Keratinocyte (primary cell): Measurements from ENCODE around the gene FXYD1. TPM values are rescaled to one million over a fixed set of nuclear protein-coding genes. Genes with fewer than 3 reads are reported as not detected.

Source experiments
- DNase-seq: peaks from one replicate; pipeline ENCODE4 v3.0.0-alpha.2; 2011; ENCODE audit warnings: low read depth, missing footprints, low spot score
- FAIRE-seq: peaks from 2 replicates; lab custom pipeline; 2011; peaks lifted over from hg19 to GRCh38; lab: Jason Lieb, UNC
- H2AFZ ChIP-seq: 2 replicates; pipeline ENCODE4 v1.6.0; 2012; ENCODE audit warnings: low read length, control low read depth, inconsistent platforms; ENCODE audit not compliant: control insufficient read depth
- H3K27ac ChIP-seq: 2 replicates; pipeline ENCODE4 v1.5.1; 2011; ENCODE audit warnings: low read length; ENCODE audit not compliant: control insufficient read depth, insufficient read depth
- H3K27me3 ChIP-seq: 3 replicates; pipeline ENCODE4 v1.6.0; 2011; ENCODE audit warnings: low read length; ENCODE audit not compliant: control insufficient read depth, insufficient read depth; ENCODE audit errors: extremely low read depth
- H3K36me3 ChIP-seq, 2 experiments: 2 replicates in 1 of 2; 3 replicates in 1 of 2; pipeline ENCODE4 v1.5.1; 2011; ENCODE audit warnings: low read length in 2 of 2, mild to moderate bottlenecking in 1 of 2; ENCODE audit not compliant: control insufficient read depth in 2 of 2, insufficient read depth in 2 of 2; ENCODE audit errors: extremely low read depth in 1 of 2
- H3K4me1 ChIP-seq: 3 replicates; pipeline ENCODE4 v1.5.1; 2011; ENCODE audit warnings: low read length; ENCODE audit not compliant: control insufficient read depth, insufficient read depth; ENCODE audit errors: extremely low read depth
- H3K4me2 ChIP-seq: 3 replicates; pipeline ENCODE4 v1.6.0; 2011; ENCODE audit warnings: low read depth, low read length; ENCODE audit not compliant: control insufficient read depth, insufficient read depth; ENCODE audit errors: extremely low read depth
- H3K4me3 ChIP-seq, 3 experiments: fragments of 200-600 bp in 1 of 3; sonication (generic) in 1 of 3; 2 replicates in 2 of 3; 3 replicates in 1 of 3; pipeline ENCODE4 v1.5.1; 2011 to 2016; ENCODE audit warnings: low read length in 3 of 3, mild to moderate bottlenecking in 3 of 3, control low read depth in 2 of 3, inconsistent platforms in 1 of 3, low read depth in 1 of 3, mixed read lengths in 1 of 3, mixed run types in 1 of 3, moderate library complexity in 1 of 3; ENCODE audit not compliant: control insufficient read depth in 2 of 3, insufficient read depth in 2 of 3; ENCODE audit errors: extremely low read depth in 1 of 3
- H3K79me2 ChIP-seq: 2 replicates; pipeline ENCODE4 v1.6.0; 2012; ENCODE audit warnings: low read length; ENCODE audit not compliant: control insufficient read depth, insufficient read depth
- H3K9ac ChIP-seq: 3 replicates; pipeline ENCODE4 v1.6.0; 2011; ENCODE audit warnings: low read length; ENCODE audit not compliant: control insufficient read depth, insufficient read depth; ENCODE audit errors: extremely low read depth
- H3K9me1 ChIP-seq: 3 replicates; pipeline ENCODE4 v1.6.0; 2011; ENCODE audit warnings: low read length; ENCODE audit not compliant: control insufficient read depth, insufficient read depth; ENCODE audit errors: extremely low read depth
- H3K9me3 ChIP-seq: 2 replicates; pipeline ENCODE4 v1.5.1; 2012; ENCODE audit warnings: low read depth, low read length; ENCODE audit not compliant: control insufficient read depth
- H4K20me1 ChIP-seq: 3 replicates; pipeline ENCODE4 v1.6.0; 2011; ENCODE audit warnings: low read length; ENCODE audit not compliant: control insufficient read depth, insufficient read depth; ENCODE audit errors: extremely low read depth
- CTCF ChIP-seq, 3 experiments: IDR thresholded peaks in 1 of 3; conservative IDR thresholded peaks in 1 of 3; optimal IDR thresholded peaks in 1 of 3; 2 replicates in 2 of 3; 3 replicates in 1 of 3; pipeline versions ENCODE3 to v1.5.1; 2011; ENCODE audit warnings: low read length in 3 of 3, mild to moderate bottlenecking in 3 of 3, moderate library complexity in 2 of 3, control low read depth in 1 of 3, inconsistent platforms in 1 of 3; ENCODE audit not compliant: insufficient read depth in 2 of 3; ENCODE audit errors: extremely low read depth in 1 of 3
- EZH2 ChIP-seq: IDR thresholded peaks from one replicate; pipeline ENCODE4 v1.6.1; 2012; ENCODE audit warnings: inconsistent platforms, mild to moderate bottlenecking, low read length, moderate library complexity
- dilution Hi-C: fragments of 300-500 bp; cut with MboI; formaldehyde crosslinking; loops from one replicate; pipeline ENCODE4 v1.7.0; 2020; ENCODE audit warnings: low sequenced_read_pairs; ENCODE audit not compliant: extremely low pct_ligation_motif_present
- polyA plus RNA-seq, 5 experiments: library from polyadenylated mRNA; depleted of rRNA in 3 of 5; stranded (reverse) in 3 of 5; stranded (forward) in 1 of 5; unstranded in 1 of 5; fragments of >200 nt; gene quantifications; 1 replicate in 1 of 5; 2 replicates in 3 of 5; 3 replicates in 1 of 5; pipeline versions ENCODE4 v1.2.1 to v1.2.3, GENCODE V29; 2011 to 2012; ENCODE audit warnings: missing spikeins in 2 of 5, low read depth in 1 of 5, low replicate concordance in 1 of 5

Gene FXYD1
- polyA plus RNA-seq, 1 donor (not counting 4 experiments of a cell fraction or from before 2014, with no cell fraction given): 0.14 TPM

- no peak for DNase-seq
- TF ChIP-seq CTCF (optimal IDR thresholded peaks at IDR 0.05 in 1 of 3, IDR thresholded peaks at IDR 0.05 in 1 of 3, conservative IDR thresholded peaks at IDR 0.05 in 1 of 3; ENCODE audit: extremely low read depth in 1 of 3, insufficient read depth in 2 of 3, low read length in 3 of 3): no peak
- TF ChIP-seq EZH2: no peak
- Histone ChIP-seq H3K36me3 (no peaks in the 10 kb centered on the region), H3K9me3 (no peaks in the 10 kb centered on the region), H3K9me1 (no peaks in the 10 kb centered on the region), H2AFZ (no peak overlapping the region), H3K27me3 (peaks cover under 1% of the 10 kb centered on the region), H4K20me1 (no peaks in the 10 kb centered on the region), H3K79me2 (no peaks in the 10 kb centered on the region), H3K9ac (no peak overlapping the region), H3K4me2 (no peak overlapping the region), H3K4me1 (peaks cover 15% of the 10 kb centered on the region), H3K27ac (no peak overlapping the region), H3K4me3 (no peak overlapping the region)
- dilution Hi-C loops: no loop called here
- FAIRE-seq: no peak
These were observed 1.5 kb upstream of the FXYD1 start for GRCh38 chr19:35136977-35137702.

- no peaks in the 10 kb centered on the region for H3K36me3 ChIP-seq
- H3K9me1 ChIP-seq: no peaks in the 10 kb centered on the region
- H3K9ac ChIP-seq: no peak overlapping the region
- H3K27me3 ChIP-seq: peaks cover 19% of the 10 kb centered on the region
- H3K79me2 ChIP-seq: no peaks in the 10 kb centered on the region
- H3K4me3 ChIP-seq: no peak overlapping the region
- no peak overlapping the region for H3K4me2 ChIP-seq
- peaks cover 25% of the 10 kb centered on the region for H3K4me1 ChIP-seq
- dilution Hi-C loops: no loop called here
- H3K9me3 ChIP-seq: no peaks in the 10 kb centered on the region
- DNase-seq (no peak), FAIRE-seq (no peak)
- no peak overlapping the region for H2AFZ ChIP-seq
- no peak overlapping the region for H3K27ac ChIP-seq
- no peaks in the 10 kb centered on the region for H4K20me1 ChIP-seq
- TF ChIP-seq EZH2 (no peak), CTCF (optimal IDR thresholded peaks at IDR 0.05 in 1 of 3, IDR thresholded peaks at IDR 0.05 in 1 of 3, conservative IDR thresholded peaks at IDR 0.05 in 1 of 3; ENCODE audit: extremely low read depth in 1 of 3, insufficient read depth in 2 of 3, low read length in 3 of 3) (no peak)
These were observed 1.8 kb downstream of the FXYD1 start for GRCh38 chr19:35140207-35140961.
